ENCODE results near the gene SPECC1.
A peak's percentile ranks its signal among the peaks of the same experiment; 100 is the strongest.
"Not testable (repeated sequence)": the region's sequence is repeated elsewhere in the genome, so short reads cannot be mapped to it uniquely, and the experiment has no call there.

Gene SPECC1

GRCh38 chr17:20156196-20157000 is 147.2 kb downstream of the SPECC1 start:
- peak; percentile 72 to 73 for DNase-seq

GRCh38 chr17:20157001-20157310 is 147.8 kb downstream of the SPECC1 start:
- TF ChIP-seq POLR2A (IDR thresholded peaks at IDR 0.05; ENCODE audit: low read length) (no peak), GATA1 (IDR thresholded peaks at IDR 0.05; ENCODE audit: low read depth, low read length) (no peak)
- DNase-seq: no peak

More at GRCh38 chr17:20156196-20157000, 147.2 kb downstream of the SPECC1 start:
- no peak for TF ChIP-seq POLR2A (IDR thresholded peaks at IDR 0.05; ENCODE audit: low read length)
- no peak for TF ChIP-seq GATA1 (IDR thresholded peaks at IDR 0.05; ENCODE audit: low read depth, low read length)

- TF ChIP-seq POLR2A (IDR thresholded peaks at IDR 0.05; ENCODE audit: low read length) (no peak), GATA1 (IDR thresholded peaks at IDR 0.05; ENCODE audit: low read depth, low read length) (no peak)
- no peak for DNase-seq
These were observed 149.4 kb downstream of the SPECC1 start for GRCh38 chr17:20158580-20158979.

- DNase-seq: peak in 1 of 2 experiments; percentile 38
- TF ChIP-seq POLR2A (IDR thresholded peaks at IDR 0.05; ENCODE audit: low read length) (no peak), GATA1 (IDR thresholded peaks at IDR 0.05; ENCODE audit: low read depth, low read length) (no peak)
These were observed 150.4 kb downstream of the SPECC1 start for GRCh38 chr17:20159406-20160069.

GRCh38 chr17:20165516-20165915 is 156.4 kb downstream of the SPECC1 start:
- DNase-seq: not testable (repeated sequence)

GRCh38 chr17:20170085-20170484 is 160.9 kb downstream of the SPECC1 start:
- DNase-seq: no peak
- TF ChIP-seq POLR2A (IDR thresholded peaks at IDR 0.05; ENCODE audit: low read length) (no peak), GATA1 (IDR thresholded peaks at IDR 0.05; ENCODE audit: low read depth, low read length) (no peak)

- DNase-seq: no peak
- no peak for TF ChIP-seq POLR2A (IDR thresholded peaks at IDR 0.05; ENCODE audit: low read length)
- no peak for TF ChIP-seq GATA1 (IDR thresholded peaks at IDR 0.05; ENCODE audit: low read depth, low read length)
These were observed 162.7 kb downstream of the SPECC1 start for GRCh38 chr17:20171741-20172365.

GRCh38 chr17:20172376-20172775 is 163.2 kb downstream of the SPECC1 start:
- no peak for DNase-seq
- TF ChIP-seq POLR2A (IDR thresholded peaks at IDR 0.05; ENCODE audit: low read length): no peak

GRCh38 chr17:20173091-20173490 is 163.9 kb downstream of the SPECC1 start:
- DNase-seq: no peak
- TF ChIP-seq GATA1 (IDR thresholded peaks at IDR 0.05; ENCODE audit: low read depth, low read length): no peak
- no peak for TF ChIP-seq POLR2A (IDR thresholded peaks at IDR 0.05; ENCODE audit: low read length)

- TF ChIP-seq POLR2A (IDR thresholded peaks at IDR 0.05; ENCODE audit: low read length): no peak
- no peak for TF ChIP-seq GATA1 (IDR thresholded peaks at IDR 0.05; ENCODE audit: low read depth, low read length)
- no peak for DNase-seq
These were observed 165.6 kb downstream of the SPECC1 start for GRCh38 chr17:20174588-20175265.

GRCh38 chr17:20179041-20179440 is 169.9 kb downstream of the SPECC1 start:
- no peak for DNase-seq
- no peak for TF ChIP-seq GATA1 (IDR thresholded peaks at IDR 0.05; ENCODE audit: low read depth, low read length)
- TF ChIP-seq POLR2A (IDR thresholded peaks at IDR 0.05; ENCODE audit: low read length): no peak

GRCh38 chr17:20180661-20181060 is 171.5 kb downstream of the SPECC1 start:
- TF ChIP-seq POLR2A (IDR thresholded peaks at IDR 0.05; ENCODE audit: low read length) (no peak), GATA1 (IDR thresholded peaks at IDR 0.05; ENCODE audit: low read depth, low read length) (no peak)
- no peak for DNase-seq

- no peak for TF ChIP-seq POLR2A (IDR thresholded peaks at IDR 0.05; ENCODE audit: low read length)
- no peak for TF ChIP-seq GATA1 (IDR thresholded peaks at IDR 0.05; ENCODE audit: low read depth, low read length)
- DNase-seq: no peak
These were observed 175.0 kb downstream of the SPECC1 start for GRCh38 chr17:20184181-20184580.

- TF ChIP-seq POLR2A (IDR thresholded peaks at IDR 0.05; ENCODE audit: low read length): no peak
- no peak for TF ChIP-seq GATA1 (IDR thresholded peaks at IDR 0.05; ENCODE audit: low read depth, low read length)
- DNase-seq: peak; percentile 68 to 76
These were observed 175.9 kb downstream of the SPECC1 start for GRCh38 chr17:20184977-20185619.

Measured in erythroblast (primary cell).